Mucosa of gallbladder (tissue), 1 donor: ENCODE measurements around the gene TXNRD3. TPM values are rescaled to one million over a fixed set of nuclear protein-coding genes. Genes with fewer than 3 reads are reported as not detected.

Experiments used
- total RNA-seq: library from RNA; stranded (reverse); gene quantifications from one replicate; pipeline ENCODE4 v1.2.1, GENCODE V29; 2021
- donor health status: DM: no; HTN: no; CAD: no.

TXNRD3 gene
- total RNA-seq, 1 donor from 2014 or later: 6.4 TPM

Other genes with a start within 250 kb of the TXNRD3 start
- gene ZXDC, start 179.2 kb downstream of the TXNRD3 start, total RNA-seq: 34.6 TPM
- 0.14 TPM for gene UROC1, start 137.4 kb downstream of the TXNRD3 start, total RNA-seq
- gene CHST13, start 131.0 kb downstream of the TXNRD3 start, total RNA-seq: 0.29 TPM
- gene C3orf22, start 96.2 kb downstream of the TXNRD3 start, total RNA-seq: not detected
- 12.3 TPM for gene CHCHD6, start 49.1 kb upstream of the TXNRD3 start, total RNA-seq